HepG2 (cell line): ENCODE data around the gene PET100. TPM values are rescaled to one million over a fixed set of nuclear protein-coding genes. Genes with fewer than 3 reads are reported as not detected.

Experiments used
- ATAC-seq: fragments of 200-7000 bp; cut with Tn5 transposase; 3 replicates; pipeline ENCODE4 v1.9.1; 2020; ENCODE audit warnings: mild to moderate bottlenecking, moderate library complexity
- BruUV-seq: library from RNA; stranded (reverse); fragments of 400-500 nt; replicated peaks from 2 replicates; lab custom pipeline; 2021; lab: Mats Ljungman, UMichigan
- CTCF ChIA-PET: fragments of 300-600 bp; formaldehyde crosslinking; extraction: SDS; loops from one replicate; lab custom pipeline; 2021; ENCODE audit warnings: low total read pairs, inconsistent platforms, low intra/inter-chr PET ratio; lab: Yijun Ruan, JAX
- POLR2A ChIA-PET: fragments of 350-600 bp; sonication (Branson Sonifier 250); formaldehyde crosslinking; loops from one replicate; lab custom pipeline; 2020; ENCODE audit warnings: antibody characterized with exemption, inconsistent platforms; lab: Yijun Ruan, JAX
- DNase-seq: peaks from one replicate; pipeline ENCODE4 v3.0.0-alpha.2; 2015; ENCODE audit warnings: low spot score
- FAIRE-seq: peaks from 3 replicates; lab custom pipeline; 2011; peaks lifted over from hg19 to GRCh38; lab: Jason Lieb, UNC
- H2AFZ ChIP-seq: one replicate; pipeline ENCODE4 v1.6.1; 2011; ENCODE audit warnings: low read length, inconsistent platforms
- H3K27ac ChIP-seq: fragments of 300-600 bp; 3 replicates; pipeline ENCODE4 v1.8.0; 2011; ENCODE audit warnings: mixed run types, mild to moderate bottlenecking, mixed read lengths, low read length, inconsistent platforms; ENCODE audit not compliant: insufficient read depth; ENCODE audit errors: extremely low read length
- H3K27me3 ChIP-seq, 2 experiments: fragments of 200-600 bp in 1 of 2; 2 replicates in 1 of 2; 3 replicates in 1 of 2; pipeline versions ENCODE4 v1.6.0 to v1.8.0; 2011; ENCODE audit warnings: low read length in 2 of 2, mild to moderate bottlenecking in 2 of 2, moderate library complexity in 2 of 2, inconsistent platforms in 1 of 2; ENCODE audit not compliant: insufficient read depth in 2 of 2, control insufficient read depth in 1 of 2
- H3K36me3 ChIP-seq, 2 experiments: fragments of 200-600 bp in 1 of 2; replicated peaks in 1 of 2; 2 replicates in 1 of 2; 3 replicates in 1 of 2; pipeline versions ENCODE4 v1.5.1 to v1.8.0; 2011; ENCODE audit warnings: low read length in 2 of 2, inconsistent platforms in 1 of 2; ENCODE audit not compliant: insufficient read depth in 2 of 2, control insufficient read depth in 1 of 2
- H3K4me1 ChIP-seq: 2 replicates; pipeline ENCODE4 v1.5.1; 2012; ENCODE audit warnings: low read length, inconsistent platforms; ENCODE audit not compliant: insufficient read depth
- H3K4me2 ChIP-seq: 2 replicates; pipeline ENCODE4 v1.6.0; 2011; ENCODE audit warnings: low read depth, low read length, inconsistent platforms
- H3K4me3 ChIP-seq, 3 experiments: fragments of 200-600 bp in 1 of 3; sonication (generic), shearing (Covaris generic) in 1 of 3; replicated peaks in 1 of 3; 2 replicates each; pipeline ENCODE4 v1.5.1; 2011 to 2016; ENCODE audit warnings: low read length in 3 of 3, inconsistent platforms in 2 of 3, low read depth in 2 of 3, mild to moderate bottlenecking in 2 of 3, control low read depth in 1 of 3, mixed read lengths in 1 of 3; ENCODE audit not compliant: insufficient read depth in 1 of 3
- H3K79me2 ChIP-seq: one replicate; pipeline ENCODE4 v1.6.1; 2011; ENCODE audit warnings: low read length, inconsistent platforms; ENCODE audit not compliant: insufficient read depth
- H3K9ac ChIP-seq: 2 replicates; pipeline ENCODE4 v1.6.0; 2011; ENCODE audit warnings: mild to moderate bottlenecking, low read depth, low read length, inconsistent platforms; ENCODE audit not compliant: insufficient read depth
- H3K9me3 ChIP-seq: 2 replicates; pipeline ENCODE4 v1.5.1; 2012; ENCODE audit warnings: mild to moderate bottlenecking, low read length
- H4K20me1 ChIP-seq: 2 replicates; pipeline ENCODE4 v1.6.0; 2011; ENCODE audit warnings: inconsistent platforms, mild to moderate bottlenecking, low read length, moderate library complexity; ENCODE audit not compliant: insufficient read depth
- CC2D1A ChIP-seq: sonication (generic); formaldehyde crosslinking; IDR thresholded peaks from 2 replicates; pipeline ENCODE4 v1.8.1; 2023; ENCODE audit warnings: mild to moderate bottlenecking, missing genetic modification reagents
- GABPB1 ChIP-seq: IDR thresholded peaks from 2 replicates; pipeline ENCODE4 v1.6.1; 2016; ENCODE audit warnings: mild to moderate bottlenecking, missing genetic modification reagents, moderate library complexity, missing compliant biosample characterization
- GATAD2A ChIP-seq: IDR thresholded peaks from 2 replicates; pipeline ENCODE4 v1.6.1; 2016
- GMEB1 ChIP-seq: sonication (generic); formaldehyde crosslinking; IDR thresholded peaks from 2 replicates; pipeline ENCODE4 v1.5.1; 2020; ENCODE audit warnings: missing genetic modification reagents, mild to moderate bottlenecking, borderline replicate concordance
- HHEX ChIP-seq: IDR thresholded peaks from 2 replicates; pipeline ENCODE4 v1.6.1; 2016; ENCODE audit warnings: control low read depth
- HOMEZ ChIP-seq: IDR thresholded peaks from 2 replicates; pipeline ENCODE4 v1.6.1; 2016; ENCODE audit warnings: low read depth
- SCMH1 ChIP-seq: sonication (generic); formaldehyde crosslinking; IDR thresholded peaks from 2 replicates; pipeline ENCODE4 v1.9.0; 2021; ENCODE audit warnings: missing genetic modification reagents, mild to moderate bottlenecking, borderline replicate concordance
- SMYD3 ChIP-seq: sonication (generic); formaldehyde crosslinking; IDR thresholded peaks from 2 replicates; pipeline ENCODE4 v1.8.1; 2023; ENCODE audit warnings: mild to moderate bottlenecking, missing genetic modification reagents
- TARDBP ChIP-seq: sonication (generic); formaldehyde crosslinking; IDR thresholded peaks from 2 replicates; pipeline ENCODE4 v1.8.0; 2022; ENCODE audit warnings: mild to moderate bottlenecking, missing genetic modification reagents
- TRIM24 ChIP-seq: sonication (generic); formaldehyde crosslinking; IDR thresholded peaks from 2 replicates; pipeline ENCODE4 v1.8.0; 2022; ENCODE audit warnings: mild to moderate bottlenecking, missing genetic modification reagents
- ZBTB46 ChIP-seq: sonication (generic); formaldehyde crosslinking; IDR thresholded peaks from 2 replicates; pipeline ENCODE4 v1.4.0; 2020; ENCODE audit warnings: mild to moderate bottlenecking, missing genetic modification reagents, borderline replicate concordance
- ZFP36 ChIP-seq: fragments of 150-350 bp; IDR thresholded peaks from 2 replicates; pipeline ENCODE4 v1.6.1; 2018; ENCODE audit warnings: borderline replicate concordance, low read length, low read depth; ENCODE audit not compliant: partially characterized antibody
- ZSCAN29 ChIP-seq: sonication (generic); formaldehyde crosslinking; conservative IDR thresholded peaks from 2 replicates; pipeline ENCODE4 v1.4.0; 2020; ENCODE audit warnings: mild to moderate bottlenecking, missing genetic modification reagents
- WGBS: methylation state at CpG from one replicate; pipeline ENCODE4 v1.1.6; 2017; ENCODE audit warnings: low lambda C conversion rate; 5-methylcytosine and 5-hydroxymethylcytosine counted together
- in situ Hi-C: cut with HindIII; loops from 2 replicates; pipeline ENCODE4 v1.10.0; 2017; ENCODE audit warnings: low pct_unique_long_range_greater_than_20kb; ENCODE audit not compliant: extremely low pct_ligation_motif_present
- intact Hi-C: fragments of 100-400 bp; cut with micrococcal nuclease; formaldehyde crosslinking; loops from one replicate; pipeline ENCODE4 v1.10.0; 2022; ENCODE audit not compliant: unreplicated experiment
- polyA plus RNA-seq, 8 experiments: library from polyadenylated mRNA; depleted of rRNA in 3 of 8; stranded (reverse) in 7 of 8; unstranded in 1 of 8; fragments of >200 nt; fragmentation: Illumina TruSeq in 4 of 8; extraction: Trizol in 4 of 8; gene quantifications; 2 replicates each; pipeline versions ENCODE4 v1.2.1 to v1.2.3, GENCODE V29; 2011 to 2016; ENCODE audit warnings: low read depth in 4 of 8, missing spikeins in 1 of 8, mixed read lengths in 1 of 8; ENCODE audit not compliant: insufficient read depth in 1 of 8
- total RNA-seq, 5 experiments: library from RNA; depleted of rRNA; stranded (reverse); fragments of >200 nt; fragmentation: Illumina TruSeq; extraction: Trizol; gene quantifications; 2 replicates each; pipeline ENCODE4 v1.2.3, GENCODE V29; 2016; ENCODE audit warnings: low read depth in 1 of 5

The PET100 gene
- total and polyA plus RNA-seq, 2 of the 13 experiments (the other 11 are each of a cell fraction or from before 2014, with no cell fraction given) = 22.3 to 66.5 TPM

GRCh38 chr19:7650148-7650547 lies 20.6 kb downstream of the PET100 start:
- intact Hi-C loops = no loop called here

GRCh38 chr19:7652061-7652641 lies 22.6 kb downstream of the PET100 start:
- Histone ChIP-seq H3K9ac (no peak overlapping the region), H3K36me3 (no peaks in the 10 kb centered on the region), H3K9me3 (no peaks in the 10 kb centered on the region), H3K79me2 (no peaks in the 10 kb centered on the region), H2AFZ (no peak overlapping the region), H4K20me1 (no peaks in the 10 kb centered on the region), H3K4me2 (peak overlapping the region; percentile 66), H3K4me1 (peaks cover 17% of the 10 kb centered on the region), H3K27ac (peak overlapping the region; percentile 58), H3K4me3 (peak overlapping the region in 1 of 3 experiments; percentile 31; a peak in 1 of 6 replicates), H3K27me3 (no peaks in the 10 kb centered on the region)
- peak; percentile 96 for DNase-seq
- in situ Hi-C loops = no loop called here
- WGBS = 2% methylated on average over 28 of the region's 28 CpGs
- BruUV-seq = no TSS peak
- POLR2A ChIA-PET = interaction anchor here (0.6 to 1.1 kb wide), 5 partner anchors 11 to 566 kb away, joined by 3 to 7 read pairs (median 4); partner anchors contain the start of genes CAMSAP3, PET100 and XAB2
- FAIRE-seq = peak; percentile 93
- CTCF ChIA-PET = interaction anchor here (1.4 to 2.3 kb wide), 3 partner anchors 26 to 148 kb away, joined by 6 to 34 read pairs (median 7); partner anchors contain the start of gene TRAPPC5
- intact Hi-C loops = loop anchor here (1.0 kb wide), 2 partner anchors 29 to 115 kb away; no protein-coding TSS in a partner anchor
- peak; percentile 88 for ATAC-seq
- TF ChIP-seq HHEX (CRISPR knock-in tag) (peak; percentile 74), CC2D1A (CRISPR knock-in tag) (no peak), TRIM24 (CRISPR knock-in tag) (peak; percentile 69; the same call in 1 of the 2 replicates), GMEB1 (CRISPR knock-in tag) (peak; percentile 54; the same call in 1 of the 2 replicates), SCMH1 (CRISPR knock-in tag) (no peak), SMYD3 (CRISPR knock-in tag) (peak; percentile 64; the same call in 1 of the 2 replicates), TARDBP (peak; percentile 75), HOMEZ (CRISPR knock-in tag) (peak; percentile 43; the same call in 1 of the 2 replicates), ZBTB46 (CRISPR knock-in tag) (no peak), GATAD2A (CRISPR knock-in tag) (peak; percentile 96), ZSCAN29 (peak; percentile 96), GABPB1 (peak; percentile 37; the same call in 1 of the 2 replicates)

More at GRCh38 chr19:7650148-7650547, 20.6 kb downstream of the PET100 start:
- 66% methylated on average over 2 of the region's 2 CpGs for WGBS
- ChIA-PET CTCF (no interaction called here), POLR2A (no interaction called here)
- Histone ChIP-seq H4K20me1 (no peaks in the 10 kb centered on the region), H3K9me3 (no peaks in the 10 kb centered on the region), H2AFZ (no peak overlapping the region), H3K79me2 (no peaks in the 10 kb centered on the region), H3K4me2 (no peak overlapping the region), H3K4me3 (no peak overlapping the region), H3K27me3 (no peaks in the 10 kb centered on the region), H3K4me1 (peaks cover 11% of the 10 kb centered on the region), H3K36me3 (no peaks in the 10 kb centered on the region), H3K9ac (no peak overlapping the region), H3K27ac (no peak overlapping the region)
- BruUV-seq = no TSS peak
- TF ChIP-seq ZFP36 = peak; percentile 91
- no peak for TF ChIP-seq HHEX (CRISPR knock-in tag)
- in situ Hi-C loops = no loop called here
- DNase-seq = no peak
- no peak for FAIRE-seq
- no peak for ATAC-seq
